PFSK-1 (cell line): ENCODE results near the gene NARS2.

Source experiments
- POLR2AphosphoS5 ChIP-seq: IDR thresholded peaks from 2 replicates; pipeline ENCODE4 v1.6.1; 2012; ENCODE audit warnings: low read depth, mild to moderate bottlenecking, control low read depth, low read length, moderate library complexity
- TAF1 ChIP-seq: IDR thresholded peaks from 2 replicates; pipeline ENCODE4 v1.6.1; 2012; ENCODE audit warnings: low read length, control low read depth, borderline replicate concordance; ENCODE audit not compliant: insufficient read depth
- TF ChIP-seq, protein P1 (sequence below), 2 experiments: IDR thresholded peaks; 2 replicates each; pipeline versions ENCODE4 v1.6.1 to v1.8.0; 2011 to 2012; ENCODE audit warnings: low read depth in 2 of 2, low read length in 2 of 2, control low read depth in 1 of 2, inconsistent platforms in 1 of 2, mild to moderate bottlenecking in 1 of 2, moderate library complexity in 1 of 2; ENCODE audit not compliant: insufficient read depth in 1 of 2

DNA sequence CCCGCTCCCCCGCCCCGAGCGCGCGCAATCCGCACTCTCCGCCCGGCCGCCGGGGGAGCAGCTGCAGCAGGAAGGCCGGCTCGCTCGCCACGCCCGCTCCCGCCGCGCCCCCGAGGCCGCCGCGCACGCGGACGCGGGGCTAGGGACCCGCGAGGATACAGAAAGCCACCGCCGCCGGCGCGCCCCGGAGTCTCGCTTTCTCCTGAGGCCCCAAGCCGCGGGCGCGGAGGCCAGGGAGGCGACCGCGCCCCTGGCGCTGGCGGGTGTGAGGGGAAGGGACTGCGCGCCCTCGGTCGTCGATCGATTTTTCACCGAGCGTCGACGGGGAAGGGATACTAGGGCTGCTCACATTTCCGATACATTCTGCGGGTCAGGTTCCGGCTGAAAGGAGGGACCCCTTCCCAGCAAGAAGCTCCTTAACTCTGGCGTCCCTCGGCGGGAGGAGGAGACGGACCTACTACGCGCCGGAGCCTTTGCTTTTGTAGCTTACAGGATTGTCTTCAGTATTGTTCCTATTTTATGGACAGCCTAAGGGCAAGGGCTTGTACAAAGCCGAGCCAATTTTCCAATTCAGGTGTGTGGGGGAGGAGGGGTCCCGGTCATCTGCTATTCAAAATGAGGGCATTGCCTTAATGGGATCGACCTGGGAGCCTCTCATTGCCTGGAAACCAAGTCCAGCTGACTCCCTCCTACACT, 156.6 kb downstream of the NARS2 start:
- TF ChIP-seq TAF1 (0 out of 2 replicates have a peak, but pooled peaks have one; percentile 19), POLR2AphosphoS5 (0 out of 2 replicates have a peak, but pooled peaks have one; percentile 5)
- TF ChIP-seq, protein P1, sequence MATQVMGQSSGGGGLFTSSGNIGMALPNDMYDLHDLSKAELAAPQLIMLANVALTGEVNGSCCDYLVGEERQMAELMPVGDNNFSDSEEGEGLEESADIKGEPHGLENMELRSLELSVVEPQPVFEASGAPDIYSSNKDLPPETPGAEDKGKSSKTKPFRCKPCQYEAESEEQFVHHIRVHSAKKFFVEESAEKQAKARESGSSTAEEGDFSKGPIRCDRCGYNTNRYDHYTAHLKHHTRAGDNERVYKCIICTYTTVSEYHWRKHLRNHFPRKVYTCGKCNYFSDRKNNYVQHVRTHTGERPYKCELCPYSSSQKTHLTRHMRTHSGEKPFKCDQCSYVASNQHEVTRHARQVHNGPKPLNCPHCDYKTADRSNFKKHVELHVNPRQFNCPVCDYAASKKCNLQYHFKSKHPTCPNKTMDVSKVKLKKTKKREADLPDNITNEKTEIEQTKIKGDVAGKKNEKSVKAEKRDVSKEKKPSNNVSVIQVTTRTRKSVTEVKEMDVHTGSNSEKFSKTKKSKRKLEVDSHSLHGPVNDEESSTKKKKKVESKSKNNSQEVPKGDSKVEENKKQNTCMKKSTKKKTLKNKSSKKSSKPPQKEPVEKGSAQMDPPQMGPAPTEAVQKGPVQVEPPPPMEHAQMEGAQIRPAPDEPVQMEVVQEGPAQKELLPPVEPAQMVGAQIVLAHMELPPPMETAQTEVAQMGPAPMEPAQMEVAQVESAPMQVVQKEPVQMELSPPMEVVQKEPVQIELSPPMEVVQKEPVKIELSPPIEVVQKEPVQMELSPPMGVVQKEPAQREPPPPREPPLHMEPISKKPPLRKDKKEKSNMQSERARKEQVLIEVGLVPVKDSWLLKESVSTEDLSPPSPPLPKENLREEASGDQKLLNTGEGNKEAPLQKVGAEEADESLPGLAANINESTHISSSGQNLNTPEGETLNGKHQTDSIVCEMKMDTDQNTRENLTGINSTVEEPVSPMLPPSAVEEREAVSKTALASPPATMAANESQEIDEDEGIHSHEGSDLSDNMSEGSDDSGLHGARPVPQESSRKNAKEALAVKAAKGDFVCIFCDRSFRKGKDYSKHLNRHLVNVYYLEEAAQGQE (IDR thresholded peaks at IDR 0.05; ENCODE audit: insufficient read depth in 1 of 2, low read depth in 2 of 2, low read length in 2 of 2): no peak
